ENCODE measurements around the gene NOPCHAP1. TPM values are rescaled to one million over a fixed set of nuclear protein-coding genes. Genes with fewer than 3 reads are reported as not detected.
A peak's percentile ranks its signal among the peaks of the same experiment; 100 is the strongest.
"Not testable (repeated sequence)": the region's sequence is repeated elsewhere in the genome, so short reads cannot be mapped to it uniquely, and the experiment has no call there.

NOPCHAP1 gene
- polyA plus RNA-seq, 3 donors from 2014 or later, result 10.8 to 13.6 (median 12.3) TPM

GRCh38 chr12:104975587-104976343, 10.4 kb upstream of the NOPCHAP1 start:
- Mint-ChIP-seq H3K4me1 (no peaks in the 10 kb centered on the region), H3K9me3 (no peaks in the 10 kb centered on the region), H3K36me3 (no peaks in the 10 kb centered on the region), H3K27ac (no peak overlapping the region), H3K4me3 (no peak overlapping the region), H3K27me3 (ENCODE audit: low read depth in 3 of 3) (peaks cover 2 to 6% (median 4%) of the 10 kb centered on the region in 3 donors)
- DNase-seq, result no peak

- H3K27me3 Mint-ChIP-seq (ENCODE audit: low read depth in 3 of 3), result peaks cover 2 to 6% (median 4%) of the 10 kb centered on the region in 3 donors
- DNase-seq, result no peak
- no peak overlapping the region for H3K4me3 Mint-ChIP-seq
- no peak overlapping the region for H3K27ac Mint-ChIP-seq
- H3K4me1 Mint-ChIP-seq, result no peaks in the 10 kb centered on the region
- H3K9me3 Mint-ChIP-seq, result no peaks in the 10 kb centered on the region
- no peaks in the 10 kb centered on the region for H3K36me3 Mint-ChIP-seq
Observed at GRCh38 chr12:104976703-104977102, 9.4 kb upstream of the NOPCHAP1 start.

- H3K4me3 Mint-ChIP-seq; H3K27me3 Mint-ChIP-seq (ENCODE audit: low read depth in 3 of 3); DNase-seq; H3K27ac Mint-ChIP-seq; H3K9me3 Mint-ChIP-seq; H3K4me1 Mint-ChIP-seq; H3K36me3 Mint-ChIP-seq: not testable (repeated sequence)
Observed at GRCh38 chr12:104977688-104978087, 8.4 kb upstream of the NOPCHAP1 start.

- Mint-ChIP-seq H3K4me1 (peaks cover 27 to 32% of the 10 kb centered on the region in 2 donors), H3K36me3 (peaks cover 10% of the 10 kb centered on the region in 3 donors), H3K27me3 (ENCODE audit: low read depth in 3 of 3) (peaks cover 0 to 5% (median 4%) of the 10 kb centered on the region in 3 donors), H3K4me3 (peak overlapping the region; percentile 91 to 95 (median 91)), H3K27ac (peak overlapping the region in 1 of 6 donors; percentile 38), H3K9me3 (no peaks in the 10 kb centered on the region)
- DNase-seq, result no peak
Observed at GRCh38 chr12:104985206-104985605, 910 bp upstream of the NOPCHAP1 start.

GRCh38 chr12:104990950-104991349, 4.8 kb downstream of the NOPCHAP1 start:
- no peak for DNase-seq
- peaks cover 0 to 2% (median 0%) of the 10 kb centered on the region in 3 donors for H3K27me3 Mint-ChIP-seq (ENCODE audit: low read depth in 3 of 3)
- H3K27ac Mint-ChIP-seq, result no peak overlapping the region
- H3K4me1 Mint-ChIP-seq, result peaks cover 20 to 23% of the 10 kb centered on the region in 2 donors
- H3K9me3 Mint-ChIP-seq, result no peaks in the 10 kb centered on the region
- no peak overlapping the region for H3K4me3 Mint-ChIP-seq
- H3K36me3 Mint-ChIP-seq, result peaks cover 30 to 56% (median 42%) of the 10 kb centered on the region in 3 donors

GRCh38 chr12:104991565-104992128, 5.5 kb downstream of the NOPCHAP1 start:
- Mint-ChIP-seq H3K4me3 (no peak overlapping the region), H3K9me3 (no peaks in the 10 kb centered on the region), H3K4me1 (peaks cover 16% of the 10 kb centered on the region in 2 donors)

GRCh38 chr12:104994336-104994735, 8.2 kb downstream of the NOPCHAP1 start:
- no peak for DNase-seq
- H3K27me3 Mint-ChIP-seq (ENCODE audit: low read depth in 3 of 3), result no peaks in the 10 kb centered on the region
- H3K27ac Mint-ChIP-seq, result no peak overlapping the region
- H3K4me3 Mint-ChIP-seq, result no peak overlapping the region
- no peaks in the 10 kb centered on the region for H3K4me1 Mint-ChIP-seq
- peaks cover 37 to 81% (median 52%) of the 10 kb centered on the region in 3 donors for H3K36me3 Mint-ChIP-seq
- H3K9me3 Mint-ChIP-seq, result no peaks in the 10 kb centered on the region

More at GRCh38 chr12:104991565-104992128, 5.5 kb downstream of the NOPCHAP1 start:
- Mint-ChIP-seq H3K27ac (no peak overlapping the region), H3K36me3 (peaks cover 30 to 59% (median 45%) of the 10 kb centered on the region in 3 donors), H3K27me3 (ENCODE audit: low read depth in 3 of 3) (no peaks in the 10 kb centered on the region)
- DNase-seq, result no peak

GRCh38 chr12:104997541-104997940, 11.4 kb downstream of the NOPCHAP1 start:
- H3K4me3 Mint-ChIP-seq, result no peak overlapping the region
- no peak for DNase-seq
- H3K27me3 Mint-ChIP-seq (ENCODE audit: low read depth in 3 of 3), result no peaks in the 10 kb centered on the region
- no peak overlapping the region for H3K27ac Mint-ChIP-seq
- H3K4me1 Mint-ChIP-seq, result no peaks in the 10 kb centered on the region
- H3K9me3 Mint-ChIP-seq, result no peaks in the 10 kb centered on the region
- peaks cover 47 to 80% (median 49%) of the 10 kb centered on the region in 3 donors for H3K36me3 Mint-ChIP-seq

- no peak for DNase-seq
- Mint-ChIP-seq H3K4me3 (no peak overlapping the region), H3K27ac (no peak overlapping the region)
Observed at GRCh38 chr12:104998423-104999346, 12.6 kb downstream of the NOPCHAP1 start.

GRCh38 chr12:104999347-104999685, 13.2 kb downstream of the NOPCHAP1 start:
- H3K4me3 Mint-ChIP-seq, result no peak overlapping the region
- no peaks in the 10 kb centered on the region for H3K27me3 Mint-ChIP-seq (ENCODE audit: low read depth in 3 of 3)
- no peak for DNase-seq
- H3K9me3 Mint-ChIP-seq, result no peaks in the 10 kb centered on the region
- no peaks in the 10 kb centered on the region for H3K4me1 Mint-ChIP-seq
- H3K27ac Mint-ChIP-seq, result no peak overlapping the region
- H3K36me3 Mint-ChIP-seq, result peaks cover 46 to 80% (median 49%) of the 10 kb centered on the region in 3 donors

More at GRCh38 chr12:104998423-104999346, 12.6 kb downstream of the NOPCHAP1 start:
- Mint-ChIP-seq H3K36me3 (peaks cover 46 to 79% (median 47%) of the 10 kb centered on the region in 3 donors), H3K9me3 (no peaks in the 10 kb centered on the region), H3K27me3 (ENCODE audit: low read depth in 3 of 3) (no peaks in the 10 kb centered on the region), H3K4me1 (no peaks in the 10 kb centered on the region)

GRCh38 chr12:105001476-105001875, 15.4 kb downstream of the NOPCHAP1 start:
- DNase-seq, result no peak
- H3K4me3 Mint-ChIP-seq, result no peak overlapping the region
- no peaks in the 10 kb centered on the region for H3K4me1 Mint-ChIP-seq
- H3K36me3 Mint-ChIP-seq, result peaks cover 38 to 78% (median 59%) of the 10 kb centered on the region in 3 donors
- H3K9me3 Mint-ChIP-seq, result no peaks in the 10 kb centered on the region
- H3K27me3 Mint-ChIP-seq (ENCODE audit: low read depth in 3 of 3), result peaks cover 0 to under 1% (median 0%) of the 10 kb centered on the region in 3 donors
- no peak overlapping the region for H3K27ac Mint-ChIP-seq

GRCh38 chr12:105013892-105014291, 27.8 kb downstream of the NOPCHAP1 start:
- Mint-ChIP-seq H3K9me3 (peaks cover 0 to 8% (median 0%) of the 10 kb centered on the region in 6 donors), H3K27me3 (ENCODE audit: low read depth in 3 of 3) (peaks cover 0 to 1% (median 0%) of the 10 kb centered on the region in 3 donors), H3K36me3 (peaks cover 46 to 56% (median 50%) of the 10 kb centered on the region in 3 donors)

GRCh38 chr12:105014603-105015002, 28.5 kb downstream of the NOPCHAP1 start:
- H3K27me3 Mint-ChIP-seq (ENCODE audit: low read depth in 3 of 3), result peaks cover 0 to 1% (median 0%) of the 10 kb centered on the region in 3 donors
- peaks cover 0 to 8% (median 0%) of the 10 kb centered on the region in 6 donors for H3K9me3 Mint-ChIP-seq
- peaks cover 39 to 49% (median 43%) of the 10 kb centered on the region in 3 donors for H3K36me3 Mint-ChIP-seq
- H3K4me3 Mint-ChIP-seq, result no peak overlapping the region
- no peak overlapping the region for H3K27ac Mint-ChIP-seq
- no peak for DNase-seq
- no peaks in the 10 kb centered on the region for H3K4me1 Mint-ChIP-seq

More at GRCh38 chr12:105013892-105014291, 27.8 kb downstream of the NOPCHAP1 start:
- Mint-ChIP-seq H3K4me3 (no peak overlapping the region), H3K4me1 (no peaks in the 10 kb centered on the region), H3K27ac (no peak overlapping the region)
- no peak for DNase-seq
